SK-N-MC (cell line): ENCODE measurements around the gene SLC16A4.

Experiments
- EZH2 ChIP-seq: fragments of 200-600 bp; sonication (generic); IDR thresholded peaks from one replicate; pipeline ENCODE4 v1.6.1; 2017; ENCODE audit warnings: antibody characterized with exemption
- FOXP2 ChIP-seq: optimal IDR thresholded peaks from 2 replicates; pipeline ENCODE3; 2011; ENCODE audit warnings: mild to moderate bottlenecking, moderate library complexity; ENCODE audit not compliant: insufficient read depth; ENCODE audit errors: extremely low read length, control extremely low read depth
- POLR2AphosphoS5 ChIP-seq: IDR thresholded peaks from 2 replicates; pipeline ENCODE4 v1.6.1; 2012; ENCODE audit warnings: mild to moderate bottlenecking, low read depth, low read length, borderline replicate concordance

GRCh38 chr1:110344152-110344551 is 46.7 kb downstream of the SLC16A4 start:
- TF ChIP-seq POLR2AphosphoS5 (no peak), EZH2 (no peak), FOXP2 (no peak)
